Measurements from ENCODE around the gene MPO.

MPO gene

GRCh38 chr17:58326609-58327362 lies 46.1 kb upstream of the MPO start:
- no peak overlapping the region for H3K4me3 ChIP-seq (ENCODE audit: low read depth, low read length)
- no peak for TF ChIP-seq CTCF (IDR thresholded peaks at IDR 0.05; ENCODE audit: control insufficient read depth, extremely low read depth, insufficient read depth)
- no peak for DNase-seq (ENCODE audit: low read depth)

- no peak for TF ChIP-seq CTCF (IDR thresholded peaks at IDR 0.05; ENCODE audit: control insufficient read depth, extremely low read depth, insufficient read depth)
- no peak for DNase-seq (ENCODE audit: low read depth)
- no peak overlapping the region for H3K4me3 ChIP-seq (ENCODE audit: low read depth, low read length)
Measured at GRCh38 chr17:58325976-58326468, 45.3 kb upstream of the MPO start.

GRCh38 chr17:58325289-58325726 lies 44.6 kb upstream of the MPO start:
- DNase-seq (ENCODE audit: low read depth): no peak
- TF ChIP-seq CTCF (IDR thresholded peaks at IDR 0.05; ENCODE audit: control insufficient read depth, extremely low read depth, insufficient read depth): no peak
- H3K4me3 ChIP-seq (ENCODE audit: low read depth, low read length): peak overlapping the region; percentile 56

GRCh38 chr17:58324409-58325288 lies 43.9 kb upstream of the MPO start:
- H3K4me3 ChIP-seq (ENCODE audit: low read depth, low read length): peak overlapping the region; percentile 56
- no peak for DNase-seq (ENCODE audit: low read depth)
- TF ChIP-seq CTCF (IDR thresholded peaks at IDR 0.05; ENCODE audit: control insufficient read depth, extremely low read depth, insufficient read depth): 0 out of 2 replicates have a peak, but pooled peaks have one; percentile 9

GRCh38 chr17:58324056-58324408 lies 43.3 kb upstream of the MPO start:
- peak overlapping the region; percentile 56 for H3K4me3 ChIP-seq (ENCODE audit: low read depth, low read length)
- no peak for TF ChIP-seq CTCF (IDR thresholded peaks at IDR 0.05; ENCODE audit: control insufficient read depth, extremely low read depth, insufficient read depth)
- DNase-seq (ENCODE audit: low read depth): no peak

GRCh38 chr17:58323366-58324055 lies 42.8 kb upstream of the MPO start:
- DNase-seq (ENCODE audit: low read depth): no peak
- TF ChIP-seq CTCF (IDR thresholded peaks at IDR 0.05; ENCODE audit: control insufficient read depth, extremely low read depth, insufficient read depth): no peak
- H3K4me3 ChIP-seq (ENCODE audit: low read depth, low read length): peak overlapping the region; percentile 56
